NCI-H1048 (cell line): Measurements from ENCODE around the gene KRT38.

Source experiments
- DNase-seq: peaks from one replicate; lab custom pipeline; 2025; lab: John Stamatoyannopoulos, UW

KRT38 gene

DNA sequence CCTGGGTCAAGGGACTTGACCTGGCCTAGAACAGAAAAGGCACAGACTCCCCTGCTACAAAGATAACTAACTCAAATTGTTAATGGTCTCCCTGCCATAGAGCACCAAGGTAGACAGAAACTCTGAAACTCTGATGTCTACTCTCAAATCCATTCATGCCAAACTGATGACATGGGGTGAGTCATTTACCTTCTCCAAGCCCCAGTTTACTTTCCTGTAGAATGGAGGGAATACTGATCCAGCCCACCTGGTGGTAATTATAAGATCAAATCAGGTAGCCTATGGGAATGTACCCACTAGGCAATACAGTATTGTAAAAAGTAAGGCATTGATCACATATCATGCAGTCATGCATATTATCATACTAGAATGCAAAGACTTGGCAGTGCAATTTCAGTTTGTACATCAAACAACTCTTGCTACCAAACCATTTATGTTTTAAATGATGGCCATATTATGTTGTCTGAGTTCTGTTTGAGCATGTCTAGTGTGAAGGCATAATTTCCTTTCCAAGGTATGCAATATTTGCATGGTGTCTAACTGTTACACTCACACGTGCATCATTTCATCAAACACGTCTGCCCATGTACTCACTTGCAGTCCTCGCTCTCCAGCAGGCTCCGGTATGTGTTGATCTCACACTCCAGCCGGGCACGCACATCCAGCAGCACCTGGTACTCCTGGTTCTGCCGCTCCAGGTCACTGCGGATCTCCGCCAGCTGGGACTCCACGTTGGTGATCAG, 46.4 kb downstream of the KRT38 start:
- DNase-seq = no peak

DNA sequence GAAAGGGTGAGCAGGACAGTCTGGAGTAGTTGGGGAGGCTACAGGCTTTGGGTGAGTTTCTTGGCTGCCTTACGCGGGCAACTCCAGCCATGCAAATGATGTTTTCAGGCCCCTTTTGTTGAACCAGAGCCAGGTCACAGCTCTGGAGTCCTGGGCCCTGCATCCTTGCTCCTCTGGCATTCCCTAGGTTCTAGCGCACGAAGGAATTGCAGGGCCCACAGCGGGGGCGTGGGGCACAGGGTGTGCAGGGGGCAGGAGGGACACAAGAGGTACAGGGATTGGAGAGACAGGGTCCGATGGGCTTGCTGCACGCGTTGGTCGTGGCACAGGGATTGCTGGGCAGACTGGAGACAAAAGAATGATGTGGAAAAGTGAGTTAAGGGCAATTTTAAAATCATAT, 47.0 kb downstream of the KRT38 start:
- DNase-seq = no peak

DNA sequence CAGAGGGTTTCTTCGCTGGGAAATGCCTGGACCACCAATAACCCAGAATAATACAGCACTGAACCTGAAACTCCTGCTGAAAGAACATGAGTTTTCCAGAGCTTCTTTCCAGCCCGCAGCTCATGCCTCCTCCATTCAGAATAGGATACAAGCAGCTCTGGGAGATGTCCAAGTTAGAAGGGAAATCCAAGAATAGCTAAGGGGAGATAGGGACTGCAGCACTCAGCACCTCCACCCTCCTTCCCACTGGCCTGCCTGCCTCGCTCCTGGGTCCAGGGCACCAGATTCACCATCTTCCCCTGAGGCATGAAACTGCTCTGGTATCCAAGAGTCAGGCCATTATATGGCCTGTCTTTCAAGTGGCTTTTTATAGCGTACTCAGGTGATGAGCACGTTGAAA, 47.5 kb downstream of the KRT38 start:
- no peak for DNase-seq

DNA sequence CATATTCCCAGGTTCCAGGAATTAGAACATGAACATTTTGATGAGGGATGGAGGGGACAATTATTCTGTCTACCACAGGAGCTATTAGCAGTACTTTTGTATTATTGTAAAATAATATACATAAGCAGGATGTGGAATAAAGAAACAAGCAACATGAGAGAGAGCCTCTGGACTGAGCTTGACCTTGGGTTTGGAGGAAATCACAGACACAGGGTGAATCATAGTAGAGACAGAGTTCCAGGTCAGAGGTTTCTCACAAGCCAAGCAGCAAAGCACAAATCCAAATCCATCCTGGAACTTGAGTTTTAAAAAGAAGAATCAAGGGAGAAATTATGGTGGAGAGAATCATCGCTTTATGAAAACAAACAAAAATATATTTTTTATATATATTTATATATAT, 48.5 kb downstream of the KRT38 start:
- no peak for DNase-seq

GRCh38 chr17:41391535-41391934, 49.2 kb downstream of the KRT38 start:
- DNase-seq = no peak

DNA sequence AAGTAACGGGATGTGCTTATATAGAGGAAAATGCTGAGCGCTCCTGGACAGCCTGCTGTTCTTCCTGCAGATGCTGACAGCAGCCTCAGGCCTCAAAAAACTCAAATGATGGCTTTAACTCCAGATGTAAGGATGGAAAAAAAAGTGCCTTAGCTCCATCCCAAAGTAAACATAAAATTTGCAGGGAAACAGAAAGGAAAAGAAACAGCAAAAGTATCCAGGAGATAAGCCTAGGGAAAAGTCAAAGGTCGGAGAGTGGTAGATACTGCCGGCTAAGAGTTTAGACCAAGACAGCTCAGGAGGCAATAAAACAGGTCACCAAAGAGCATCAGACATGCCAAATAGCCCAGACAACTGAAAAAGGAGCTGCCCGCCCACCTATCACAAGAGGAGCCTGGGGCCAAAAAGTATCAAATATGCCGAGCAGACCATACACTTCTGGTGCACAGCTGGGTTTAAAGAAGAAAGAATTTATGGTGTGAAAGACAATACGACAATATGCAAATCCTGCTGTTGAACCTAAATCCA, 50.3 kb downstream of the KRT38 start:
- no peak for DNase-seq

- no peak for DNase-seq
These were observed 53.1 kb downstream of the KRT38 start for GRCh38 chr17:41387670-41388069.

DNA sequence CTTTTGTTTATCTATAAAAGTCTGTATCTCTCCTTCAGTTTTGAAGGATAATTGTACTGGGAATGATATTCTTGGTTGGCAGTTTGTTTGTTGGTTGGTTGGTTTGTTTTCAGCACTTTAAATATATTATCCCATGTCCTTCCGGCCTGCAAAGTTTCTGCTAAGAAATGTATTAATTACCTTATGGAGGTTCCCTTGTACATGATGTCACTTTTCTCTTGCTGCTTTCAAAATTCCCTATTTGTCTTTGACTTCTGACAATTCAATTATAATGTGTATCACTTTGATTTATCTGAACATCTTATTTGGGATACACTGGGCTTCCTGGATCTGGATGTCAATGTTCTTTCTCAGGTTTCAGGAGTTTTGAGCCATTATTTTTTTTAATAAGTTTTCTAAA, 54.6 kb downstream of the KRT38 start:
- no peak for DNase-seq
